Panc1 (cell line): ENCODE measurements around the gene NHS.

Experiments used
- CTCF ChIP-seq: fragments of 450-650 bp; IDR thresholded peaks from 2 replicates; pipeline ENCODE4 v1.5.1; 2017; ENCODE audit warnings: mild to moderate bottlenecking
- POLR2AphosphoS5 ChIP-seq: IDR thresholded peaks from 2 replicates; pipeline ENCODE4 v1.6.1; 2012; ENCODE audit warnings: mild to moderate bottlenecking, low read depth, low read length, moderate library complexity
- SIN3A ChIP-seq: IDR thresholded peaks from 2 replicates; pipeline ENCODE4 v1.6.1; 2012; ENCODE audit warnings: low read depth, mild to moderate bottlenecking, low read length, moderate library complexity, borderline replicate concordance; ENCODE audit not compliant: insufficient read depth
- TCF7L2 ChIP-seq: IDR thresholded peaks from 2 replicates; pipeline ENCODE4 v1.6.1; 2011; ENCODE audit warnings: mild to moderate bottlenecking, low read depth, low read length, inconsistent platforms

GRCh38 chrX:17732138-17732783, 357.3 kb downstream of the NHS start:
- no peak for TF ChIP-seq POLR2AphosphoS5
- no peak for TF ChIP-seq CTCF
- no peak for TF ChIP-seq SIN3A
- no peak for TF ChIP-seq TCF7L2
